D721Med (cell line): ENCODE measurements around the gene ARFGAP1.

Experiments
- DNase-seq: peaks from one replicate; pipeline ENCODE4 v3.0.0; 2011; ENCODE audit warnings: low spot score; ENCODE audit not compliant: insufficient read length
- FAIRE-seq: peaks from 2 replicates; lab custom pipeline; 2011; peaks lifted over from hg19 to GRCh38; lab: Jason Lieb, UNC
- TF ChIP-seq, protein P1 (sequence below): IDR thresholded peaks from 2 replicates; pipeline ENCODE4 v1.5.1; 2012; ENCODE audit warnings: mild to moderate bottlenecking, control low read depth; ENCODE audit not compliant: insufficient read depth; ENCODE audit errors: missing control alignments

Gene ARFGAP1

DNA sequence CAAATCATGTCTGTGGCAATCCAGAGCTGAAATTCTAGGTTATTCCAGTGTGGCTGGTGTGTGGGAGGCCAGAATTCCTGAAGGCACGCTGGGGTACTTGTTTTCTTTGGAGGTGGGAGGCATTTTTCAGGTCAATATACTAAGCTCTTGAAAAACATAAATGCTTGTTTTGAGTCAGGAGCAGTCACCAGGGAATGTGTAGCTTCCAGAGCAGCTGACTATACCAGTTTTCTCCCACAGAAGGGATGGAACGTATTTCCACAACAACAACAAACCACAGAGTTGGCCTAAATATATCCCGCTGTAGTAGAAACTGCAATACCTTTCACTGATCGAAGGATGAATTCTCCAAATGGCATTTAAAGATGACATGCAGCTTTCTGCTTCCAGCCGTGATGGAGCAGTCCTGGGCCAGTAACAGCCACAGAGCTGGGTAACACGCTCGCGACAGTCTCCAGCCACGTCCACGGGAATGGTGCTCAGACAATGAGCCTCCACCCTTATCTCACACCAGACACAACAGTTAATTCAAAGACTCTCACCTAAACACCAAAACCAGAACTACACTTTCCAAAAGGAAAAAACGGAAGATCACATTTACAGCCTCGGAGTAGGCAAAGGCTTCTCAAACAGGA lies 65.3 kb downstream of the ARFGAP1 start:
- TF ChIP-seq, protein P1, sequence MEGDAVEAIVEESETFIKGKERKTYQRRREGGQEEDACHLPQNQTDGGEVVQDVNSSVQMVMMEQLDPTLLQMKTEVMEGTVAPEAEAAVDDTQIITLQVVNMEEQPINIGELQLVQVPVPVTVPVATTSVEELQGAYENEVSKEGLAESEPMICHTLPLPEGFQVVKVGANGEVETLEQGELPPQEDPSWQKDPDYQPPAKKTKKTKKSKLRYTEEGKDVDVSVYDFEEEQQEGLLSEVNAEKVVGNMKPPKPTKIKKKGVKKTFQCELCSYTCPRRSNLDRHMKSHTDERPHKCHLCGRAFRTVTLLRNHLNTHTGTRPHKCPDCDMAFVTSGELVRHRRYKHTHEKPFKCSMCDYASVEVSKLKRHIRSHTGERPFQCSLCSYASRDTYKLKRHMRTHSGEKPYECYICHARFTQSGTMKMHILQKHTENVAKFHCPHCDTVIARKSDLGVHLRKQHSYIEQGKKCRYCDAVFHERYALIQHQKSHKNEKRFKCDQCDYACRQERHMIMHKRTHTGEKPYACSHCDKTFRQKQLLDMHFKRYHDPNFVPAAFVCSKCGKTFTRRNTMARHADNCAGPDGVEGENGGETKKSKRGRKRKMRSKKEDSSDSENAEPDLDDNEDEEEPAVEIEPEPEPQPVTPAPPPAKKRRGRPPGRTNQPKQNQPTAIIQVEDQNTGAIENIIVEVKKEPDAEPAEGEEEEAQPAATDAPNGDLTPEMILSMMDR, result no peak
- no peak for FAIRE-seq
- no peak for DNase-seq
